ENCODE measurements around the gene SLC30A10. TPM values are rescaled to one million over a fixed set of nuclear protein-coding genes. Genes with fewer than 3 reads are reported as not detected.
A peak's percentile ranks its signal among the peaks of the same experiment; 100 is the strongest.
"Not testable (repeated sequence)": the region's sequence is repeated elsewhere in the genome, so short reads cannot be mapped to it uniquely, and the experiment has no call there.

SLC30A10 gene
- total RNA-seq, 2 experiments from 2014 or later = not detected

DNA sequence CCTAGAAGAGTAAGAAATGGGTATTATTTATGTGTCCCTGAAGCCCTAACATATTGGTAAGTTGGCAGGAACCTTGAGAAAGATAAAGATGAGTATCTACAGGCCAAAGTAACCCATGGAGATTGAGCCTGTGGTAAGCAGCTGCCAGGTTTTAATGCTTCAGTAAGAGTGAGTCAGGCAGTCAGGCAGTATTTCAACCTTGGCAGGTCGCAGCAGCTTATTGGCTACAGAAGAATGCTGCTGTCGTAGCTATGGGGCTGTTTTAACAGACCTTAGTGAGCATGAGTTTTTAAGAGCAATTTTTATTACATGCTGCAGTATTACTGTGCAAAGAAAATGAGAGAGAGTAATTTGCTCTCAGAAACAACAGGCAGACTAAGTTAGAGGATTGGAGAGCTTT is 10.3 kb upstream of the SLC30A10 start:
- H3K36me3 ChIP-seq (ENCODE audit: insufficient read depth, low read length) = no peaks in the 10 kb centered on the region
- intact Hi-C loops (cut with DNase I, micrococcal nuclease) = no loop called here
- TF ChIP-seq, protein P1, sequence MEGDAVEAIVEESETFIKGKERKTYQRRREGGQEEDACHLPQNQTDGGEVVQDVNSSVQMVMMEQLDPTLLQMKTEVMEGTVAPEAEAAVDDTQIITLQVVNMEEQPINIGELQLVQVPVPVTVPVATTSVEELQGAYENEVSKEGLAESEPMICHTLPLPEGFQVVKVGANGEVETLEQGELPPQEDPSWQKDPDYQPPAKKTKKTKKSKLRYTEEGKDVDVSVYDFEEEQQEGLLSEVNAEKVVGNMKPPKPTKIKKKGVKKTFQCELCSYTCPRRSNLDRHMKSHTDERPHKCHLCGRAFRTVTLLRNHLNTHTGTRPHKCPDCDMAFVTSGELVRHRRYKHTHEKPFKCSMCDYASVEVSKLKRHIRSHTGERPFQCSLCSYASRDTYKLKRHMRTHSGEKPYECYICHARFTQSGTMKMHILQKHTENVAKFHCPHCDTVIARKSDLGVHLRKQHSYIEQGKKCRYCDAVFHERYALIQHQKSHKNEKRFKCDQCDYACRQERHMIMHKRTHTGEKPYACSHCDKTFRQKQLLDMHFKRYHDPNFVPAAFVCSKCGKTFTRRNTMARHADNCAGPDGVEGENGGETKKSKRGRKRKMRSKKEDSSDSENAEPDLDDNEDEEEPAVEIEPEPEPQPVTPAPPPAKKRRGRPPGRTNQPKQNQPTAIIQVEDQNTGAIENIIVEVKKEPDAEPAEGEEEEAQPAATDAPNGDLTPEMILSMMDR (IDR thresholded peaks at IDR 0.05) = no peak
- H3K4me1 ChIP-seq (ENCODE audit: insufficient read depth, low read length) = no peaks in the 10 kb centered on the region
- no peak overlapping the region for H3K4me3 ChIP-seq (ENCODE audit: low read length)
- Mint-ChIP-seq H3K27ac (no peak overlapping the region), H3K4me1 (ENCODE audit: low read depth) (no peaks in the 10 kb centered on the region), H3K36me3 (ENCODE audit: low read depth) (no peaks in the 10 kb centered on the region), H3K4me3 (no peak overlapping the region), H3K27me3 (peaks cover 55% of the 10 kb centered on the region), H3K9me3 (no peaks in the 10 kb centered on the region)
- H3K27ac ChIP-seq (ENCODE audit: low read depth in 1 of 2, low read length in 2 of 2) = no peak overlapping the region
- DNase-seq (no peak), ATAC-seq (ENCODE audit: poor library complexity) (no peak)
- peaks cover 4 to 6% of the 10 kb centered on the region in 2 experiments for H3K27me3 ChIP-seq (ENCODE audit: control insufficient read depth in 1 of 2, insufficient read depth in 2 of 2, low read length in 2 of 2)
- no peaks in the 10 kb centered on the region for H3K9me3 ChIP-seq (ENCODE audit: control insufficient read depth in 1 of 2, insufficient read depth in 1 of 2, low read length in 2 of 2)
- CTCF ChIA-PET = no interaction called here
- POLR2A ChIA-PET = no interaction called here

DNA sequence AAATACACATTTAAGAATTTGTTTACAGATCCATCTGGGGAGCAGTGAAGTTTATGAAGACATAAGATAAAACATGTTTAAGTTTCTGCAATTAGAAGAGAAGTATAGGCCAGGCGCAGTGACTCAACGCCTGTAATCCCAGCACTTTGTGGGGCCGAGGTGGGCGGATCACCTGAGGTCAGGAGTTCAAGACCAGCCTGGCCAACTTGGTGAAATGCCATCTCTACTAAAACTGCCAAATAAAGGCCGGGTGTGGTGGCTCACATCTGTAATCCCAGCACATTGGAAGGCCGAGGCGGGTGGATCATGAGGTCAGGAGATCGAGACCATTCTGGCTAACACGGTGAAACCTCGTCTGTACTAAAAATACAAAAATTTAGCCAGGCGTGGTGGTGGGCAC is 5.4 kb upstream of the SLC30A10 start:
- POLR2A ChIA-PET; H3K36me3 ChIP-seq (ENCODE audit: insufficient read depth, low read length); ATAC-seq (ENCODE audit: poor library complexity); H3K4me1 ChIP-seq (ENCODE audit: insufficient read depth, low read length); H3K27ac Mint-ChIP-seq; CTCF ChIA-PET; H3K4me3 ChIP-seq (ENCODE audit: low read length); H3K4me3 Mint-ChIP-seq; intact Hi-C loops (cut with DNase I, micrococcal nuclease); H3K4me1 Mint-ChIP-seq (ENCODE audit: low read depth); H3K27ac ChIP-seq (ENCODE audit: low read depth in 1 of 2, low read length in 2 of 2); H3K36me3 Mint-ChIP-seq (ENCODE audit: low read depth); DNase-seq; H3K9me3 ChIP-seq (ENCODE audit: control insufficient read depth in 1 of 2, insufficient read depth in 1 of 2, low read length in 2 of 2); H3K9me3 Mint-ChIP-seq: not testable (repeated sequence)
- peaks cover 48% of the 10 kb centered on the region for H3K27me3 Mint-ChIP-seq
- peaks cover 5 to 25% of the 10 kb centered on the region in 2 experiments for H3K27me3 ChIP-seq (ENCODE audit: control insufficient read depth in 1 of 2, insufficient read depth in 2 of 2, low read length in 2 of 2)

DNA sequence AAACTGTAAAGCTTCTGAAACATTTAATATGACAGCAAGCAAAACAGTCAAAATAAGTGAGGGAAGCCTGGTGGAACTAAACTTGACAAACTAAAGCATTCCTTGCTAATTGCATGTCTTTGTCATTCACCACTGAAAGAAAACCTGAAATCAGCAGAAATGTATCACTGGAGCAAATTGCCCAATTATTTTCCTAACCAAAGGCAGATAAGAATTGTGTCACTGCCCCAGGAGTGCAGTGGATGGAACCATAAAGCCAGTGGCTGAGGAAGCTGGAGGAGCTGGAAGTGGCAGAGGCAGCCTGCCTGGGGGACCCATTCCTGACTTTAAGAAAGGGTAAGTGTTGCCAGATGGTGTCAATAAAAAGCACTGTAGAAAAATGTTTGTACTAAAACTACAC is 2.7 kb upstream of the SLC30A10 start:
- Mint-ChIP-seq H3K27ac (no peak overlapping the region), H3K36me3 (ENCODE audit: low read depth) (no peaks in the 10 kb centered on the region), H3K4me3 (no peak overlapping the region), H3K4me1 (ENCODE audit: low read depth) (peaks cover 9% of the 10 kb centered on the region), H3K9me3 (no peaks in the 10 kb centered on the region), H3K27me3 (peaks cover 51% of the 10 kb centered on the region)
- intact Hi-C loops (cut with DNase I, micrococcal nuclease) = no loop called here
- H3K4me3 ChIP-seq (ENCODE audit: low read length) = no peak overlapping the region
- POLR2A ChIA-PET = no interaction called here
- H3K27ac ChIP-seq (ENCODE audit: low read depth in 1 of 2, low read length in 2 of 2) = no peak overlapping the region
- TF ChIP-seq, protein P1 (IDR thresholded peaks at IDR 0.05) = no peak
- H3K4me1 ChIP-seq (ENCODE audit: insufficient read depth, low read length) = peaks cover 9% of the 10 kb centered on the region
- ATAC-seq (ENCODE audit: poor library complexity) (no peak), DNase-seq (no peak)
- CTCF ChIA-PET = no interaction called here
- peaks cover 0 to 7% of the 10 kb centered on the region in 2 experiments for H3K9me3 ChIP-seq (ENCODE audit: control insufficient read depth in 1 of 2, insufficient read depth in 1 of 2, low read length in 2 of 2)
- no peaks in the 10 kb centered on the region for H3K36me3 ChIP-seq (ENCODE audit: insufficient read depth, low read length)
- peaks cover 22 to 35% of the 10 kb centered on the region in 2 experiments for H3K27me3 ChIP-seq (ENCODE audit: control insufficient read depth in 1 of 2, insufficient read depth in 2 of 2, low read length in 2 of 2)

DNA sequence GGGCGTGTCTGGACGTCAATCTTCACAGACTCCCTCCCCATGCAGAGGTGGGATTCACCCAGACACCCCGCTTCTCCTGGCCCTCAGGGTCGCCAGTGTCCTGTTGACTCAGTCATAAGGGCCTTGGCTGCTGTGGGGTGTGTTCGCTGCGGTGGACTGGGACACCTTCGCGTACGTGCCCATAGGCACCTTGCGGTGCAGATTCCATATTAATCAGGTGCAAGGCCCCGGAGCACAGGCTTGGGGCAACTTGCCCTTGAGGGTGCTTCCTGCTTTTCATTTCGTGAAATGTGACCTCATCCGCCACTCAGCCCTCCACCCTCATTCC is 398 bp upstream of the SLC30A10 start:
- intact Hi-C loops (cut with DNase I, micrococcal nuclease) = no loop called here
- H3K27me3 ChIP-seq (ENCODE audit: control insufficient read depth in 1 of 2, insufficient read depth in 2 of 2, low read length in 2 of 2) = peaks cover 22 to 35% of the 10 kb centered on the region in 2 experiments
- no peak overlapping the region for H3K27ac ChIP-seq (ENCODE audit: low read depth in 1 of 2, low read length in 2 of 2)
- POLR2A ChIA-PET = no interaction called here
- H3K4me3 ChIP-seq (ENCODE audit: low read length) = no peak overlapping the region
- TF ChIP-seq, protein P1 (IDR thresholded peaks at IDR 0.05) = no peak
- no peak overlapping the region for H3K27ac Mint-ChIP-seq
- H3K9me3 Mint-ChIP-seq = no peaks in the 10 kb centered on the region
- H3K36me3 ChIP-seq (ENCODE audit: insufficient read depth, low read length) = no peaks in the 10 kb centered on the region
- no peaks in the 10 kb centered on the region for H3K36me3 Mint-ChIP-seq (ENCODE audit: low read depth)
- H3K4me1 ChIP-seq (ENCODE audit: insufficient read depth, low read length) = peaks cover 9% of the 10 kb centered on the region
- CTCF ChIA-PET = no interaction called here
- ATAC-seq (ENCODE audit: poor library complexity) (no peak), DNase-seq (no peak)
- H3K9me3 ChIP-seq (ENCODE audit: control insufficient read depth in 1 of 2, insufficient read depth in 1 of 2, low read length in 2 of 2) = peaks cover 0 to 7% of the 10 kb centered on the region in 2 experiments
- H3K4me1 Mint-ChIP-seq (ENCODE audit: low read depth) = peaks cover 9% of the 10 kb centered on the region
- peaks cover 56% of the 10 kb centered on the region for H3K27me3 Mint-ChIP-seq
- peak overlapping the region; percentile 34 for H3K4me3 Mint-ChIP-seq

Data from CD4-positive, alpha-beta T cell (primary cell).